Measurements from ENCODE around the gene PRR36. TPM values are rescaled to one million over a fixed set of nuclear protein-coding genes. Genes with fewer than 3 reads are reported as not detected.

Gene PRR36
- total RNA-seq, 1 experiment from 2014 or later = 3.3 TPM

- intact Hi-C loops (cut with micrococcal nuclease; ENCODE audit: unreplicated experiment) = no loop called here
Observed at GRCh38 chr19:7904074-7905020, 30.2 kb upstream of the PRR36 start.

GRCh38 chr19:7903244-7904073 lies 29.3 kb upstream of the PRR36 start, which contains the start of gene MAP2K7:
Gene MAP2K7, plus strand, starts transcription at chr19:7903877. Its CDS starts 68 bp downstream, at chr19:7903945.
- Histone ChIP-seq H3K36me3 (ENCODE audit: insufficient read depth, low read length, poor library complexity, severe bottlenecking) (peaks cover 8% of the 10 kb centered on the region), H3K27me3 (replicated peaks; ENCODE audit: insufficient read depth, low read depth, low read length, poor library complexity) (no peaks in the 10 kb centered on the region), H3K27ac (ENCODE audit: low read depth, low read length, poor library complexity, severe bottlenecking) (peak within 1 kb of the TSS; percentile 77), H3K9me3 (ENCODE audit: low read depth, low read length, poor library complexity, severe bottlenecking) (no peaks in the 10 kb centered on the region), H3K4me1 (ENCODE audit: insufficient read depth, low read length, poor library complexity, severe bottlenecking) (peaks cover 13% of the 10 kb centered on the region), H3K4me3 (ENCODE audit: low read depth, low read length, poor library complexity, severe bottlenecking) (peak within 1 kb of the TSS; percentile 92)
- TF ChIP-seq CTCF (conservative IDR thresholded peaks at IDR 0.05; ENCODE audit: low read depth, low read length) (peak; percentile 82), EZH2 (IDR thresholded peaks at IDR 0.05; ENCODE audit: borderline replicate concordance, low read depth, low read length, poor library complexity, severe bottlenecking) (no peak)
- no TSS peak for BruUV-seq (replicated peaks)
- ChIA-PET CTCF (interaction anchor here (0.9 to 1.0 kb wide), 2 partner anchors 17 to 34 kb away, joined by 3 to 5 read pairs; partner anchors contain the start of gene SNAPC2), POLR2A (ENCODE audit: low non-redundant PET) (interaction anchor here (0.5 to 0.6 kb wide), 4 partner anchors 16 to 610 kb away, joined by 3 to 12 read pairs (median 6); no protein-coding TSS in a partner anchor)
- intact Hi-C loops (cut with micrococcal nuclease; ENCODE audit: unreplicated experiment) = loop anchor here (2.0 kb wide), 1 partner anchor 33 kb away; no protein-coding TSS in a partner anchor
- peak; percentile 99 for DNase-seq (ENCODE audit: low spot score)

More at GRCh38 chr19:7904074-7905020, 30.2 kb upstream of the PRR36 start:
- Histone ChIP-seq H3K36me3 (ENCODE audit: insufficient read depth, low read length, poor library complexity, severe bottlenecking) (peaks cover 8% of the 10 kb centered on the region), H3K4me1 (ENCODE audit: insufficient read depth, low read length, poor library complexity, severe bottlenecking) (peaks cover 13% of the 10 kb centered on the region), H3K27me3 (replicated peaks; ENCODE audit: insufficient read depth, low read depth, low read length, poor library complexity) (no peaks in the 10 kb centered on the region), H3K9me3 (ENCODE audit: low read depth, low read length, poor library complexity, severe bottlenecking) (no peaks in the 10 kb centered on the region), H3K4me3 (ENCODE audit: low read depth, low read length, poor library complexity, severe bottlenecking) (peak overlapping the region; percentile 92), H3K27ac (ENCODE audit: low read depth, low read length, poor library complexity, severe bottlenecking) (peak overlapping the region; percentile 77)
- TF ChIP-seq CTCF (conservative IDR thresholded peaks at IDR 0.05; ENCODE audit: low read depth, low read length) = no peak
- TF ChIP-seq EZH2 (IDR thresholded peaks at IDR 0.05; ENCODE audit: borderline replicate concordance, low read depth, low read length, poor library complexity, severe bottlenecking) = no peak
- no peak for DNase-seq (ENCODE audit: low spot score)
- POLR2A ChIA-PET (ENCODE audit: low non-redundant PET) = interaction anchor here (0.6 kb wide), 1 partner anchor 17 kb away, joined by 4 read pairs; no protein-coding TSS in a partner anchor
- CTCF ChIA-PET = interaction anchor here (0.9 to 1.0 kb wide), 2 partner anchors 16 to 35 kb away, joined by 3 to 5 read pairs; partner anchors contain the start of gene SNAPC2
- no TSS peak for BruUV-seq (replicated peaks)

GRCh38 chr19:7902796-7903243 lies 28.6 kb upstream of the PRR36 start:
- intact Hi-C loops (cut with micrococcal nuclease; ENCODE audit: unreplicated experiment) = loop anchor here (2.0 kb wide), 1 partner anchor 32 kb away; no protein-coding TSS in a partner anchor

More at GRCh38 chr19:7902796-7903243, 28.6 kb upstream of the PRR36 start:
- no peak for DNase-seq (ENCODE audit: low spot score)
- TF ChIP-seq EZH2 (IDR thresholded peaks at IDR 0.05; ENCODE audit: borderline replicate concordance, low read depth, low read length, poor library complexity, severe bottlenecking) (no peak), CTCF (conservative IDR thresholded peaks at IDR 0.05; ENCODE audit: low read depth, low read length) (no peak)
- ChIA-PET CTCF (interaction anchor here (0.5 to 1.0 kb wide), 3 partner anchors 18 to 328 kb away, joined by 3 to 6 read pairs (median 5); partner anchors contain the start of gene SNAPC2), POLR2A (ENCODE audit: low non-redundant PET) (interaction anchor here (0.5 to 0.6 kb wide), 3 partner anchors 350 to 611 kb away, joined by 3 to 12 read pairs (median 7); no protein-coding TSS in a partner anchor)
- no peaks in the 10 kb centered on the region for H3K9me3 ChIP-seq (ENCODE audit: low read depth, low read length, poor library complexity, severe bottlenecking)
- no peaks in the 10 kb centered on the region for H3K27me3 ChIP-seq (replicated peaks; ENCODE audit: insufficient read depth, low read depth, low read length, poor library complexity)
- BruUV-seq (replicated peaks) = TSS peak; percentile 77
- H3K4me1 ChIP-seq (ENCODE audit: insufficient read depth, low read length, poor library complexity, severe bottlenecking) = peaks cover 13% of the 10 kb centered on the region
- peak overlapping the region; percentile 74 for H3K27ac ChIP-seq (ENCODE audit: low read depth, low read length, poor library complexity, severe bottlenecking)
- H3K4me3 ChIP-seq (ENCODE audit: low read depth, low read length, poor library complexity, severe bottlenecking) = peak overlapping the region; percentile 92
- peaks cover 8% of the 10 kb centered on the region for H3K36me3 ChIP-seq (ENCODE audit: insufficient read depth, low read length, poor library complexity, severe bottlenecking)

Measured in A673 (cell line).